Prostate gland (tissue), 2 donors: Measurements from ENCODE around the gene NEDD4L. TPM values are rescaled to one million over a fixed set of nuclear protein-coding genes. Genes with fewer than 3 reads are reported as not detected.
"Not testable (repeated sequence)": the region's sequence is repeated elsewhere in the genome, so short reads cannot be mapped to it uniquely, and the experiment has no call there.

Source experiments
- DNase-seq: peaks from one replicate; pipeline ENCODE4 v3.0.0-alpha.2; 2019; ENCODE audit warnings: low spot score
- H3K27ac ChIP-seq, 2 donors: fragments of 200-600 bp; sonication (generic); 2 replicates each; pipeline ENCODE4 v1.5.1; 2017 to 2019
- H3K27me3 ChIP-seq: fragments of 200-600 bp; sonication (generic); replicated peaks from 2 replicates; pipeline ENCODE4 v1.5.1; 2019; ENCODE audit not compliant: insufficient read depth
- H3K36me3 ChIP-seq, 2 donors: fragments of 200-600 bp; sonication (generic); 1 replicate in 1 of 2; 2 replicates in 1 of 2; pipeline versions ENCODE4 v1.5.1 to v1.8.1; 2017 to 2019
- H3K4me1 ChIP-seq: fragments of 200-600 bp; sonication (generic); replicated peaks from 2 replicates; pipeline ENCODE4 v1.5.1; 2019
- H3K4me3 ChIP-seq, 2 donors: fragments of 200-600 bp; sonication (generic); 2 replicates each; pipeline ENCODE4 v1.5.1; 2017 to 2019
- H3K9me3 ChIP-seq: fragments of 200-600 bp; sonication (generic); 2 replicates; pipeline ENCODE4 v1.5.1; 2017
- POLR2A ChIP-seq: fragments of 450-650 bp; IDR thresholded peaks from one replicate; pipeline ENCODE4 v1.6.1; 2016; ENCODE audit warnings: antibody characterized with exemption, mild to moderate bottlenecking
- POLR2AphosphoS5 ChIP-seq: sonication (generic); formaldehyde crosslinking; IDR thresholded peaks from one replicate; pipeline ENCODE4 v1.6.1; 2017; ENCODE audit warnings: antibody characterized with exemption
- WGBS: methylation state at CpG from one replicate; pipeline ENCODE4 v1.1.5; 2018; 5-methylcytosine and 5-hydroxymethylcytosine counted together
- intact Hi-C: fragments of 100-400 bp; cut with DNase I; formaldehyde crosslinking; loops from one replicate; pipeline ENCODE4 v1.14.2; 2022
- total RNA-seq, 2 donors: library from RNA; depleted of rRNA; stranded (reverse); fragments of >200 nt; gene quantifications; one replicate each; pipeline ENCODE4 v1.1.0, GENCODE V29; 2016
- TF ChIP-seq, protein P1 (sequence below), 4 experiments: fragments of 200-600 bp in 2 of 4; fragments of 450-650 bp in 2 of 4; sonication (generic) in 2 of 4; IDR thresholded peaks; 1 replicate in 3 of 4; 2 replicates in 1 of 4; pipeline ENCODE4 v1.5.1; 2016 to 2019; ENCODE audit warnings: antibody characterized with exemption in 4 of 4, mild to moderate bottlenecking in 2 of 4, moderate library complexity in 2 of 4

NEDD4L gene
- total RNA-seq, 2 donors from 2014 or later = 280 to 420 TPM

GRCh38 chr18:58166278-58166844 lies 122.3 kb downstream of the NEDD4L start:
- Histone ChIP-seq H3K36me3 (no peaks in the 10 kb centered on the region), H3K27ac (no peak overlapping the region), H3K4me1 (no peaks in the 10 kb centered on the region), H3K9me3 (no peaks in the 10 kb centered on the region), H3K4me3 (no peak overlapping the region), H3K27me3 (no peaks in the 10 kb centered on the region)
- DNase-seq = no peak
- intact Hi-C loops = no loop called here
- TF ChIP-seq POLR2A = no peak
- TF ChIP-seq POLR2AphosphoS5 = no peak
- TF ChIP-seq, protein P1, sequence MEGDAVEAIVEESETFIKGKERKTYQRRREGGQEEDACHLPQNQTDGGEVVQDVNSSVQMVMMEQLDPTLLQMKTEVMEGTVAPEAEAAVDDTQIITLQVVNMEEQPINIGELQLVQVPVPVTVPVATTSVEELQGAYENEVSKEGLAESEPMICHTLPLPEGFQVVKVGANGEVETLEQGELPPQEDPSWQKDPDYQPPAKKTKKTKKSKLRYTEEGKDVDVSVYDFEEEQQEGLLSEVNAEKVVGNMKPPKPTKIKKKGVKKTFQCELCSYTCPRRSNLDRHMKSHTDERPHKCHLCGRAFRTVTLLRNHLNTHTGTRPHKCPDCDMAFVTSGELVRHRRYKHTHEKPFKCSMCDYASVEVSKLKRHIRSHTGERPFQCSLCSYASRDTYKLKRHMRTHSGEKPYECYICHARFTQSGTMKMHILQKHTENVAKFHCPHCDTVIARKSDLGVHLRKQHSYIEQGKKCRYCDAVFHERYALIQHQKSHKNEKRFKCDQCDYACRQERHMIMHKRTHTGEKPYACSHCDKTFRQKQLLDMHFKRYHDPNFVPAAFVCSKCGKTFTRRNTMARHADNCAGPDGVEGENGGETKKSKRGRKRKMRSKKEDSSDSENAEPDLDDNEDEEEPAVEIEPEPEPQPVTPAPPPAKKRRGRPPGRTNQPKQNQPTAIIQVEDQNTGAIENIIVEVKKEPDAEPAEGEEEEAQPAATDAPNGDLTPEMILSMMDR (IDR thresholded peaks at IDR 0.05) = no peak
- 85% methylated on average over 4 of the region's 4 CpGs for WGBS

DNA sequence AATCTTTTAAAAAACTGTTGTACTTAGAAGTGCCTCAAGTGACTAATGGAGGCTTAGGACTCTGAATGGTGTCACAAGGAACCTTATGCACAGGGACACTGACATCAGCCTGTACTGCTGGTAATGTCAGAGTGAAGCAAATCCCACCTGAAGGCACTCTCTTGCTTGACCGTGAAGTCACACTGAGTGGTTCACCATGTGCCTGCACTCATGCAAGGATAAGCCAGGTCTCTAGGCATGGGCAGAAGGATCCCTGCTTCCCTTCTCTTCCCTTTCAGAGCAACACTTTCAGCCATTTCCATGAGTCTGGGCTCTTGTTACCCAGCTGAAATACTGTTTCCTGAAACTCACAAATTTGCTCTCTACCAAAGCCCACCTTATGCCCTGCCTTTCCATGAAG lies 123.0 kb downstream of the NEDD4L start:
- no peak overlapping the region for H3K4me3 ChIP-seq
- no peaks in the 10 kb centered on the region for H3K36me3 ChIP-seq
- no peaks in the 10 kb centered on the region for H3K4me1 ChIP-seq
- no peak for DNase-seq
- H3K27ac ChIP-seq = no peak overlapping the region
- H3K9me3 ChIP-seq = no peaks in the 10 kb centered on the region
- intact Hi-C loops = no loop called here
- no peaks in the 10 kb centered on the region for H3K27me3 ChIP-seq
- 88% methylated on average over 1 of the region's 1 CpG for WGBS
- TF ChIP-seq, protein P1 (IDR thresholded peaks at IDR 0.05) = no peak
- TF ChIP-seq POLR2AphosphoS5 (no peak), POLR2A (no peak)

- TF ChIP-seq, protein P1 (IDR thresholded peaks at IDR 0.05) = no peak
- no peak overlapping the region for H3K4me3 ChIP-seq
- no peaks in the 10 kb centered on the region for H3K27me3 ChIP-seq
- intact Hi-C loops = no loop called here
- H3K27ac ChIP-seq = no peak overlapping the region
- 91% methylated on average over 5 of the region's 5 CpGs for whole genome bisulfite sequencing
- no peaks in the 10 kb centered on the region for H3K4me1 ChIP-seq
- DNase-seq = no peak
- H3K9me3 ChIP-seq = no peaks in the 10 kb centered on the region
- no peaks in the 10 kb centered on the region for H3K36me3 ChIP-seq
These were observed 124.2 kb downstream of the NEDD4L start for GRCh38 chr18:58168221-58168620.

GRCh38 chr18:58168993-58169392 lies 125.0 kb downstream of the NEDD4L start:
- intact Hi-C loops = no loop called here
- 93% methylated on average over 10 of the region's 10 CpGs for WGBS
- Histone ChIP-seq H3K36me3 (no peaks in the 10 kb centered on the region), H3K27ac (no peak overlapping the region), H3K4me3 (no peak overlapping the region), H3K9me3 (no peaks in the 10 kb centered on the region), H3K27me3 (no peaks in the 10 kb centered on the region), H3K4me1 (no peaks in the 10 kb centered on the region)
- TF ChIP-seq, protein P1 (IDR thresholded peaks at IDR 0.05) = no peak
- TF ChIP-seq POLR2AphosphoS5 = no peak
- TF ChIP-seq POLR2A = no peak
- DNase-seq = no peak

- DNase-seq = no peak
- TF ChIP-seq POLR2A (no peak), POLR2AphosphoS5 (no peak)
- TF ChIP-seq, protein P1 (IDR thresholded peaks at IDR 0.05) = no peak
- Histone ChIP-seq H3K9me3 (no peaks in the 10 kb centered on the region), H3K36me3 (no peaks in the 10 kb centered on the region), H3K27me3 (no peaks in the 10 kb centered on the region), H3K4me1 (no peaks in the 10 kb centered on the region), H3K4me3 (no peak overlapping the region), H3K27ac (no peak overlapping the region)
- WGBS = 90% methylated on average over 6 of the region's 6 CpGs
- intact Hi-C loops = no loop called here
These were observed 125.4 kb downstream of the NEDD4L start for GRCh38 chr18:58169472-58169871.

DNA sequence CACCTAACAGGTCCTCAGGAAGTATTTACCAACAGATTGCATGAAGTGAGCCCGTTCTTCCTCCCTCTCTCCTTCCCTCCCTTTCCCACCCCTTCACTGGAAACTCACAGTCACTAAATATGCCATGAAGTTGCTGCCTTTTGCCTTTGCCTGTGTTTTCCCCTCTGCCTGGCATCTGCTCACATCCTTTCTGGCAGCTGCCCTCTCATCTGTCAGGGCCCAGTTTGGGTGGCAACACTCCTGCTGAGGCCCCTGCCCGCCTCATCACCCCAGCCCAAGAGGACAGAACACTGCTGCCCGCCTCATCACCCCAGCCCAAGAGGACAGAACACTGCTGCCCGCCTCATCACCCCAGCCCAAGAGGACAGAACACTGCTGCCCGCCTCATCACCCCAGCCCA lies 126.0 kb downstream of the NEDD4L start:
- intact Hi-C loops, H3K4me3 ChIP-seq, H3K36me3 ChIP-seq, H3K4me1 ChIP-seq, DNase-seq, H3K27ac ChIP-seq, H3K27me3 ChIP-seq, H3K9me3 ChIP-seq: not testable (repeated sequence)
- WGBS = 86% methylated on average over 3 of the region's 5 CpGs
